ENCODE results near the gene RAB15. TPM values are rescaled to one million over a fixed set of nuclear protein-coding genes. Genes with fewer than 3 reads are reported as not detected.

RAB15 gene
- total RNA-seq, 1 donor from 2014 or later = 18.2 TPM

DNA sequence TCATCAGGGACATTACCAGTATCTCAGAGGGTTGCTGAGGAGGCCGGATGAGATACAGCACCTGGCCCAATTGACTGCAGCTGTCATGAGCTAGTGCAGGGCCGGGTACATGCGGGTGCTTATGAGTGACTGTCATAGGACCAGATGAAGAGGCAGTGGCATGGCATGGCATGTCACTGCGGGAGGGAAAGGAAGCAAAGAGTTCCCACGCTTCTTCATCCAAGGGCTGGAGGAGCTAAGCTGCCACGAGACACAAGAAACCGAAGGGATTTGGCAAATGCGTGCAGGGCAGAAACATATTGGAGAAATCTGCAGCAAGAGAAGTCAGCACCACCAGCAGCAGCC is 18.9 kb downstream of the RAB15 start:
- Histone ChIP-seq H3K27me3 (ENCODE audit: control insufficient read depth, insufficient read depth, low read length) (no peaks in the 10 kb centered on the region), H3K4me3 (ENCODE audit: low read depth, low read length) (no peak overlapping the region), H3K36me3 (ENCODE audit: control insufficient read depth, insufficient read depth, low read length) (no peaks in the 10 kb centered on the region)
- TF ChIP-seq, protein P1, sequence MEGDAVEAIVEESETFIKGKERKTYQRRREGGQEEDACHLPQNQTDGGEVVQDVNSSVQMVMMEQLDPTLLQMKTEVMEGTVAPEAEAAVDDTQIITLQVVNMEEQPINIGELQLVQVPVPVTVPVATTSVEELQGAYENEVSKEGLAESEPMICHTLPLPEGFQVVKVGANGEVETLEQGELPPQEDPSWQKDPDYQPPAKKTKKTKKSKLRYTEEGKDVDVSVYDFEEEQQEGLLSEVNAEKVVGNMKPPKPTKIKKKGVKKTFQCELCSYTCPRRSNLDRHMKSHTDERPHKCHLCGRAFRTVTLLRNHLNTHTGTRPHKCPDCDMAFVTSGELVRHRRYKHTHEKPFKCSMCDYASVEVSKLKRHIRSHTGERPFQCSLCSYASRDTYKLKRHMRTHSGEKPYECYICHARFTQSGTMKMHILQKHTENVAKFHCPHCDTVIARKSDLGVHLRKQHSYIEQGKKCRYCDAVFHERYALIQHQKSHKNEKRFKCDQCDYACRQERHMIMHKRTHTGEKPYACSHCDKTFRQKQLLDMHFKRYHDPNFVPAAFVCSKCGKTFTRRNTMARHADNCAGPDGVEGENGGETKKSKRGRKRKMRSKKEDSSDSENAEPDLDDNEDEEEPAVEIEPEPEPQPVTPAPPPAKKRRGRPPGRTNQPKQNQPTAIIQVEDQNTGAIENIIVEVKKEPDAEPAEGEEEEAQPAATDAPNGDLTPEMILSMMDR (IDR thresholded peaks at IDR 0.05; ENCODE audit: insufficient read depth, low read length, poor library complexity, severe bottlenecking) = no peak
- no peak for DNase-seq (ENCODE audit: low read depth)

DNA sequence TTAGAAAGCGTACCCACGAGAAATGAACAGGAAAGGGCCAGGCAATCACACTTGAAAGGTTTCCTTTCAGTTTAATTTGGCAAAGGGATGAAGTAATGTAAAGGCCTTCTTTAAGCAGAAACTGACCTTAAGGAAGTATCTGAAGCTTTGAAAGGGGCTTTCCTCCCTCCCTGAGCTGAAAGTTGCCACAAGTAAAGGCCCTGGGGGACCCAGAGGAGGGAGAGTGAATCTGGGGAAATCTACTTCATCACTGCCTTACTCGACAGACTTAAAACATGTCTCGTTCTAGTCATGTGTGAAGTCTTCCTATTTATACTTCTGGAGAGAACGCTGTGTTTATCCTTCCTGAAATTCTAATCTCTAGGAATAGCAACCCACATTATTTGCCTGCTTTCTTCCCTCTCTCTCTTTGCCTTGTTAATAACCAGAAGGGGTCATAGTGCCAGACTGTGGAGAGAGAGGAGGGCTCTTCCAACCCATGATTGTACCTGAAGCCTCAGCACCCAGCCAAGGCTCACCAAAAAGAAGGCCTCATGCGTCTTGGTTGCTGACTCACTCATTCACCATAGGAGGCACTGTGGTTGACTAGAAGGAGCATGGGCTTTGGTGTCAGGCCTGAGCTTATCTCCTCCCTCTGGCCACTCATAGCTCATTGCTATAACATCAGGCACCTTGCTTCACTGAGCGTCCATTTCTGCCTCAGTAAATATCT is 19.4 kb downstream of the RAB15 start:
- Histone ChIP-seq H3K27me3 (ENCODE audit: control insufficient read depth, insufficient read depth, low read length) (no peaks in the 10 kb centered on the region), H3K36me3 (ENCODE audit: control insufficient read depth, insufficient read depth, low read length) (no peaks in the 10 kb centered on the region), H3K4me3 (ENCODE audit: low read depth, low read length) (no peak overlapping the region)
- DNase-seq (ENCODE audit: low read depth) = no peak
- TF ChIP-seq, protein P1 (IDR thresholded peaks at IDR 0.05; ENCODE audit: insufficient read depth, low read length, poor library complexity, severe bottlenecking) = no peak

DNA sequence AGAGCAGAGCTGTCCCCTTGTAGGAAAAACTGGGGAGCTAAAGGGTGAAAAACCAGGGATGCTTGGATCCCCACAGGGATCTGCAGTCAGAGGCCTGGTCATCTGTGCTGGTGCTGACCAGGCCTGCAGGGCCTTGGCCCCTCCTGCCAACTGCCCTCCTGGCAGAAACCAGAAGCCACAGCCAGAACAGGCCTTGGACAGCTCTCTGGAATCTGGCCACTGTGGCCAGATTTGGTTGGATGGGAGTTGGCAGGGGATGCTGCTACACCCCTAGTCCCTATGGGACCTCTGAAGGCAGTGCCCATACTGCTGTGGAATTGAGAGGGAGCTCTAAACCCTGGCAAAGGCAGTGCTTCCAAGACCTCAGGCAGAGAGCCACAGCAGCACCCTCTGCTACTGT is 20.4 kb downstream of the RAB15 start:
- Histone ChIP-seq H3K36me3 (ENCODE audit: control insufficient read depth, insufficient read depth, low read length) (no peaks in the 10 kb centered on the region), H3K4me3 (ENCODE audit: low read depth, low read length) (no peak overlapping the region), H3K27me3 (ENCODE audit: control insufficient read depth, insufficient read depth, low read length) (no peaks in the 10 kb centered on the region)
- DNase-seq (ENCODE audit: low read depth) = no peak
- TF ChIP-seq, protein P1 (IDR thresholded peaks at IDR 0.05; ENCODE audit: insufficient read depth, low read length, poor library complexity, severe bottlenecking) = no peak

DNA sequence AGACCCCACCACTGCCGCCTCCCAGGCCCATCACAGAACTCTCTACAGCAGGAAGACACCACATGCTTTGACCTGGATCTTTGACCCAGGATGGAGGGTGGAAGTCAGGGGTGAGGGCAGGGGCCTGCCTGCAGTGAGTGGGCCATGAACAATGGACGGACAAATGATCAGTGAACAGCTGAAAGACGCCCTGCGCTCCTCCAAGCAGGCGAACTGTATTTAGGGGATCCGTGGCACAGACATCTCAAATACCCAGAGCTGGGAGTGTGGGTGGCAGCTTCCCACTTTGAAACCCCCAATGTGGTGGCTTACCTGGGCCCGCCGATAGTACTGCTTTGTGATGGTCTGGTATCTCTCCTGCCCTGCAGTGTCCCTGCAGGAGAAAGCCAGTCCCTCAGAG is 20.8 kb downstream of the RAB15 start:
- Histone ChIP-seq H3K4me3 (ENCODE audit: low read depth, low read length) (no peak overlapping the region), H3K36me3 (ENCODE audit: control insufficient read depth, insufficient read depth, low read length) (no peaks in the 10 kb centered on the region), H3K27me3 (ENCODE audit: control insufficient read depth, insufficient read depth, low read length) (no peaks in the 10 kb centered on the region)
- no peak for DNase-seq (ENCODE audit: low read depth)
- TF ChIP-seq, protein P1 (IDR thresholded peaks at IDR 0.05; ENCODE audit: insufficient read depth, low read length, poor library complexity, severe bottlenecking) = no peak

- Histone ChIP-seq H3K27me3 (ENCODE audit: control insufficient read depth, insufficient read depth, low read length) (no peaks in the 10 kb centered on the region), H3K4me3 (ENCODE audit: low read depth, low read length) (no peak overlapping the region), H3K36me3 (ENCODE audit: control insufficient read depth, insufficient read depth, low read length) (no peaks in the 10 kb centered on the region)
- TF ChIP-seq, protein P1 (IDR thresholded peaks at IDR 0.05; ENCODE audit: insufficient read depth, low read length, poor library complexity, severe bottlenecking) = no peak
- no peak for DNase-seq (ENCODE audit: low read depth)
Observed at GRCh38 chr14:64950889-64951288, 21.2 kb downstream of the RAB15 start.

DNA sequence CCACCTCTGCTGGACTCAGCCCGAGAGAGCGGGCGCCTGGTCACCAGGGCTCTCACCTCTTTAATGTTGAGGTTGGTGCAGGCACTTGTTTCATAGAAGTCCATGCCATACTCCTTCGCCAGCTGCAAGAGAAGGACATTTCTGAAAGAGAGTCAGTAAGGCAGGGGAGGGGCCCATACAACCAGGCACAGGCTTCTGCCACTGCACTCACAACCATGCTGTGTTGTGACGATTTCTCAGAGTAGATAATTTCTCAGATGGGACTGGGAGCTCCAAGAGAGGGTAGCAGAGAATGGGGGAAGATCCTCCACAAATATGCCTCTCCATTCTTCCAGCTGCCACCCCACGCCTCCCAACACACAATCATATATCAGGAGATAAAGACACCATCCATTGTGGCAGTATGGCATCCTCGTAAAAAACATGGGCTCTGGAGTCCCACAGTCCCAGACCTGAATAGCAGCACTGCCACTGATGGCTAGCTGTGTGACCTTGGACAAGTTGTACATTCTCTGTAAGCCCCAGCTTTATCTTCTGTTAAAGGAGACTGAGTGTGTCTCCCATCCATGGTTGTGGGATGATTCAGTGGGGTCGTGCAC is 23.4 kb downstream of the RAB15 start:
- Histone ChIP-seq H3K36me3 (ENCODE audit: control insufficient read depth, insufficient read depth, low read length) (no peaks in the 10 kb centered on the region), H3K27me3 (ENCODE audit: control insufficient read depth, insufficient read depth, low read length) (no peaks in the 10 kb centered on the region), H3K4me3 (ENCODE audit: low read depth, low read length) (no peak overlapping the region)
- DNase-seq (ENCODE audit: low read depth) = no peak
- TF ChIP-seq, protein P1 (IDR thresholded peaks at IDR 0.05; ENCODE audit: insufficient read depth, low read length, poor library complexity, severe bottlenecking) = no peak

Data from kidney epithelial cell (primary cell).